ENCODE data around the gene CAMTA1.

The CAMTA1 gene

GRCh38 chr1:7518411-7518810 is 733.2 kb downstream of the CAMTA1 start:
- H3K27ac ChIP-seq (ENCODE audit: low read length): no peak overlapping the region
- no peak overlapping the region for H3K9ac ChIP-seq (ENCODE audit: low read length)
- H3K4me3 ChIP-seq (ENCODE audit: low read length): no peak overlapping the region
- no peaks in the 10 kb centered on the region for H3K9me3 ChIP-seq (ENCODE audit: control insufficient read depth, low read depth, low read length)
- no peaks in the 10 kb centered on the region for H3K4me1 ChIP-seq (ENCODE audit: control insufficient read depth, low read depth, low read length)
- H3K36me3 ChIP-seq (ENCODE audit: control insufficient read depth, low read depth, low read length): no peaks in the 10 kb centered on the region
- H3K27me3 ChIP-seq (ENCODE audit: control insufficient read depth, insufficient read depth, low read length): no peaks in the 10 kb centered on the region

GRCh38 chr1:7519181-7519860 is 734.1 kb downstream of the CAMTA1 start:
- no peaks in the 10 kb centered on the region for H3K27me3 ChIP-seq (ENCODE audit: control insufficient read depth, insufficient read depth, low read length)
- H3K4me1 ChIP-seq (ENCODE audit: control insufficient read depth, low read depth, low read length): no peaks in the 10 kb centered on the region
- H3K9me3 ChIP-seq (ENCODE audit: control insufficient read depth, low read depth, low read length): no peaks in the 10 kb centered on the region
- H3K4me3 ChIP-seq (ENCODE audit: low read length): no peak overlapping the region
- no peak overlapping the region for H3K27ac ChIP-seq (ENCODE audit: low read length)
- no peaks in the 10 kb centered on the region for H3K36me3 ChIP-seq (ENCODE audit: control insufficient read depth, low read depth, low read length)
- H3K9ac ChIP-seq (ENCODE audit: low read length): no peak overlapping the region

GRCh38 chr1:7519861-7520395 is 734.7 kb downstream of the CAMTA1 start:
- Histone ChIP-seq H3K9ac (ENCODE audit: low read length) (no peak overlapping the region), H3K4me1 (ENCODE audit: control insufficient read depth, low read depth, low read length) (no peaks in the 10 kb centered on the region), H3K27ac (ENCODE audit: low read length) (no peak overlapping the region), H3K27me3 (ENCODE audit: control insufficient read depth, insufficient read depth, low read length) (no peaks in the 10 kb centered on the region), H3K4me3 (ENCODE audit: low read length) (no peak overlapping the region), H3K36me3 (ENCODE audit: control insufficient read depth, low read depth, low read length) (no peaks in the 10 kb centered on the region), H3K9me3 (ENCODE audit: control insufficient read depth, low read depth, low read length) (no peaks in the 10 kb centered on the region)

- H3K27ac ChIP-seq (ENCODE audit: low read length): no peak overlapping the region
- H3K4me3 ChIP-seq (ENCODE audit: low read length): no peak overlapping the region
- H3K4me1 ChIP-seq (ENCODE audit: control insufficient read depth, low read depth, low read length): no peaks in the 10 kb centered on the region
- no peak overlapping the region for H3K9ac ChIP-seq (ENCODE audit: low read length)
- no peaks in the 10 kb centered on the region for H3K9me3 ChIP-seq (ENCODE audit: control insufficient read depth, low read depth, low read length)
- H3K36me3 ChIP-seq (ENCODE audit: control insufficient read depth, low read depth, low read length): no peaks in the 10 kb centered on the region
- H3K27me3 ChIP-seq (ENCODE audit: control insufficient read depth, insufficient read depth, low read length): no peaks in the 10 kb centered on the region
These were observed 735.2 kb downstream of the CAMTA1 start for GRCh38 chr1:7520496-7520895.

- no peak overlapping the region for H3K4me3 ChIP-seq (ENCODE audit: low read length)
- no peaks in the 10 kb centered on the region for H3K36me3 ChIP-seq (ENCODE audit: control insufficient read depth, low read depth, low read length)
- no peak overlapping the region for H3K27ac ChIP-seq (ENCODE audit: low read length)
- H3K9me3 ChIP-seq (ENCODE audit: control insufficient read depth, low read depth, low read length): no peaks in the 10 kb centered on the region
- H3K4me1 ChIP-seq (ENCODE audit: control insufficient read depth, low read depth, low read length): no peaks in the 10 kb centered on the region
- H3K9ac ChIP-seq (ENCODE audit: low read length): no peak overlapping the region
- H3K27me3 ChIP-seq (ENCODE audit: control insufficient read depth, insufficient read depth, low read length): no peaks in the 10 kb centered on the region
These were observed 739.4 kb downstream of the CAMTA1 start for GRCh38 chr1:7524341-7525337.

GRCh38 chr1:7525338-7526063 is 740.2 kb downstream of the CAMTA1 start:
- Histone ChIP-seq H3K27me3 (ENCODE audit: control insufficient read depth, insufficient read depth, low read length) (no peaks in the 10 kb centered on the region), H3K4me1 (ENCODE audit: control insufficient read depth, low read depth, low read length) (peaks cover 4% of the 10 kb centered on the region), H3K9ac (ENCODE audit: low read length) (no peak overlapping the region), H3K27ac (ENCODE audit: low read length) (no peak overlapping the region), H3K36me3 (ENCODE audit: control insufficient read depth, low read depth, low read length) (no peaks in the 10 kb centered on the region), H3K4me3 (ENCODE audit: low read length) (no peak overlapping the region), H3K9me3 (ENCODE audit: control insufficient read depth, low read depth, low read length) (no peaks in the 10 kb centered on the region)

GRCh38 chr1:7526196-7526866 is 741.1 kb downstream of the CAMTA1 start:
- H3K4me3 ChIP-seq (ENCODE audit: low read length): no peak overlapping the region
- H3K27ac ChIP-seq (ENCODE audit: low read length): no peak overlapping the region
- peaks cover 4% of the 10 kb centered on the region for H3K4me1 ChIP-seq (ENCODE audit: control insufficient read depth, low read depth, low read length)
- H3K9me3 ChIP-seq (ENCODE audit: control insufficient read depth, low read depth, low read length): no peaks in the 10 kb centered on the region
- no peak overlapping the region for H3K9ac ChIP-seq (ENCODE audit: low read length)
- no peaks in the 10 kb centered on the region for H3K36me3 ChIP-seq (ENCODE audit: control insufficient read depth, low read depth, low read length)
- no peaks in the 10 kb centered on the region for H3K27me3 ChIP-seq (ENCODE audit: control insufficient read depth, insufficient read depth, low read length)

GRCh38 chr1:7526867-7527732 is 741.8 kb downstream of the CAMTA1 start:
- no peak overlapping the region for H3K9ac ChIP-seq (ENCODE audit: low read length)
- H3K36me3 ChIP-seq (ENCODE audit: control insufficient read depth, low read depth, low read length): no peaks in the 10 kb centered on the region
- H3K27me3 ChIP-seq (ENCODE audit: control insufficient read depth, insufficient read depth, low read length): no peaks in the 10 kb centered on the region
- H3K4me3 ChIP-seq (ENCODE audit: low read length): no peak overlapping the region
- no peak overlapping the region for H3K27ac ChIP-seq (ENCODE audit: low read length)
- H3K9me3 ChIP-seq (ENCODE audit: control insufficient read depth, low read depth, low read length): no peaks in the 10 kb centered on the region
- H3K4me1 ChIP-seq (ENCODE audit: control insufficient read depth, low read depth, low read length): peaks cover 4% of the 10 kb centered on the region

GRCh38 chr1:7527733-7528045 is 742.4 kb downstream of the CAMTA1 start:
- Histone ChIP-seq H3K9me3 (ENCODE audit: control insufficient read depth, low read depth, low read length) (no peaks in the 10 kb centered on the region), H3K4me1 (ENCODE audit: control insufficient read depth, low read depth, low read length) (peaks cover 4% of the 10 kb centered on the region), H3K27me3 (ENCODE audit: control insufficient read depth, insufficient read depth, low read length) (no peaks in the 10 kb centered on the region), H3K4me3 (ENCODE audit: low read length) (no peak overlapping the region), H3K27ac (ENCODE audit: low read length) (no peak overlapping the region), H3K9ac (ENCODE audit: low read length) (no peak overlapping the region), H3K36me3 (ENCODE audit: control insufficient read depth, low read depth, low read length) (no peaks in the 10 kb centered on the region)

- Histone ChIP-seq H3K27ac (ENCODE audit: low read length) (no peak overlapping the region), H3K36me3 (ENCODE audit: control insufficient read depth, low read depth, low read length) (no peaks in the 10 kb centered on the region), H3K9ac (ENCODE audit: low read length) (no peak overlapping the region), H3K4me1 (ENCODE audit: control insufficient read depth, low read depth, low read length) (peaks cover 4% of the 10 kb centered on the region), H3K27me3 (ENCODE audit: control insufficient read depth, insufficient read depth, low read length) (no peaks in the 10 kb centered on the region), H3K9me3 (ENCODE audit: control insufficient read depth, low read depth, low read length) (no peaks in the 10 kb centered on the region), H3K4me3 (ENCODE audit: low read length) (no peak overlapping the region)
These were observed 743.3 kb downstream of the CAMTA1 start for GRCh38 chr1:7528386-7529198.
